HCT116 (cell line): ENCODE data around the gene CDK4. TPM values are rescaled to one million over a fixed set of nuclear protein-coding genes. Genes with fewer than 3 reads are reported as not detected.
"Not testable (repeated sequence)": the region's sequence is repeated elsewhere in the genome, so short reads cannot be mapped to it uniquely, and the experiment has no call there.

Experiments
- ATAC-seq: fragments of 200-7000 bp; cut with Tn5 transposase; 2 replicates; pipeline ENCODE4 v1.9.1; 2020; ENCODE audit warnings: mild to moderate bottlenecking, moderate library complexity
- BruUV-seq: library from RNA; stranded (reverse); fragments of 400-500 nt; replicated peaks from 2 replicates; lab custom pipeline; 2021; lab: Mats Ljungman, UMichigan
- CTCF ChIA-PET: fragments of 300-600 bp; sonication (Branson Sonifier 250); formaldehyde crosslinking; loops from one replicate; lab custom pipeline; 2021; ENCODE audit warnings: antibody characterized with exemption; lab: Charles Lee
- POLR2A ChIA-PET: fragments of 300-600, 350-600 bp; sonication (Branson Sonifier 250); formaldehyde crosslinking; loops from one replicate; lab custom pipeline; 2021; ENCODE audit warnings: antibody characterized with exemption; lab: Charles Lee
- RAD21 ChIA-PET, 2 experiments: fragments of 300-600 bp; sonication (Branson Sonifier 250); formaldehyde crosslinking; loops; one replicate each; lab custom pipeline; 2023; ENCODE audit warnings: low total read pairs in 2 of 2; ENCODE audit not compliant: uncharacterized antibody in 2 of 2, unreplicated experiment in 2 of 2, low non-redundant PET in 1 of 2; lab: Charles Lee
- DNase-seq: peaks from one replicate; pipeline ENCODE4 v3.0.0-alpha.2; 2010; ENCODE audit warnings: low read depth, low spot score
- H2AFZ ChIP-seq: fragments of 200-600 bp; shearing (Covaris generic), sonication (generic); 2 replicates; pipeline ENCODE4 v1.6.1; 2017; ENCODE audit warnings: low read depth, mixed run types, mixed read lengths, antibody characterized with exemption, low read length; ENCODE audit not compliant: poor library complexity, severe bottlenecking
- H3K27ac ChIP-seq: 2 replicates; pipeline ENCODE4 v1.5.1; 2012; ENCODE audit warnings: low read depth, low read length
- H3K27me3 ChIP-seq: fragments of 200-600 bp; sonication (generic); 2 replicates; pipeline ENCODE4 v1.6.1; 2016; ENCODE audit warnings: mixed run types, low read length, mixed read lengths; ENCODE audit not compliant: insufficient read depth
- H3K36me3 ChIP-seq, 2 experiments: fragments of 200-500 bp in 1 of 2; fragments of 200-600 bp in 1 of 2; sonication (Bioruptor generic) in 1 of 2; sonication (generic) in 1 of 2; 2 replicates each; pipeline versions ENCODE4 v1.5.1 to v1.6.1; 2014 to 2016; ENCODE audit warnings: low read length in 2 of 2, inconsistent platforms in 1 of 2, mixed read lengths in 1 of 2, mixed run types in 1 of 2; ENCODE audit not compliant: insufficient read depth in 2 of 2, control insufficient read depth in 1 of 2
- H3K4me1 ChIP-seq, 2 experiments: fragments of 200-600 bp in 1 of 2; sonication (generic) in 1 of 2; 2 replicates each; pipeline versions ENCODE4 v1.5.1 to v1.6.1; 2012 to 2017; ENCODE audit warnings: low read length in 2 of 2, inconsistent platforms in 1 of 2, mild to moderate bottlenecking in 1 of 2, mixed read lengths in 1 of 2, mixed run types in 1 of 2, moderate library complexity in 1 of 2; ENCODE audit not compliant: insufficient read depth in 2 of 2, control insufficient read depth in 1 of 2
- H3K4me2 ChIP-seq: fragments of 200-600 bp; sonication (generic); 2 replicates; pipeline ENCODE4 v1.6.1; 2017; ENCODE audit warnings: mixed run types, low read length, mixed read lengths
- H3K4me3 ChIP-seq, 2 experiments: fragments of 200-600 bp in 1 of 2; sonication (generic) in 1 of 2; replicated peaks in 1 of 2; 2 replicates each; pipeline ENCODE4 v1.5.1; 2011 to 2016; ENCODE audit warnings: low read length in 2 of 2, control low read depth in 1 of 2, low read depth in 1 of 2, mild to moderate bottlenecking in 1 of 2, mixed read lengths in 1 of 2, mixed run types in 1 of 2
- H3K79me2 ChIP-seq: fragments of 200-600 bp; sonication (generic); 2 replicates; pipeline ENCODE4 v1.6.1; 2017; ENCODE audit warnings: mild to moderate bottlenecking, mixed run types, low read length, moderate library complexity, mixed read lengths; ENCODE audit not compliant: insufficient read depth
- H3K9ac ChIP-seq: fragments of 200-600 bp; sonication (generic); 2 replicates; pipeline ENCODE4 v1.6.1; 2016; ENCODE audit warnings: low read length, mixed read lengths
- H3K9me2 ChIP-seq: fragments of 200-600 bp; sonication (generic), shearing (Covaris generic); 2 replicates; pipeline ENCODE4 v1.6.1; 2017; ENCODE audit warnings: mixed run types, mild to moderate bottlenecking, moderate library complexity; ENCODE audit not compliant: insufficient read depth
- H3K9me3 ChIP-seq, 2 experiments: fragments of 200-500 bp in 1 of 2; fragments of 200-600 bp in 1 of 2; sonication (Bioruptor generic) in 1 of 2; sonication (generic) in 1 of 2; 2 replicates each; pipeline ENCODE4 v1.6.1; 2014 to 2017; ENCODE audit warnings: low read length in 2 of 2, mixed read lengths in 2 of 2, inconsistent platforms in 1 of 2, low read depth in 1 of 2, mild to moderate bottlenecking in 1 of 2, mixed run types in 1 of 2, moderate library complexity in 1 of 2; ENCODE audit not compliant: control insufficient read depth in 1 of 2, insufficient read depth in 1 of 2
- H4K20me1 ChIP-seq: fragments of 200-600 bp; sonication (generic), shearing (Covaris generic); 2 replicates; pipeline ENCODE4 v1.6.1; 2017; ENCODE audit warnings: mixed run types, mild to moderate bottlenecking, moderate library complexity; ENCODE audit not compliant: insufficient read depth
- CBX3 ChIP-seq: IDR thresholded peaks from 2 replicates; pipeline ENCODE4 v1.6.1; 2012; ENCODE audit warnings: low read depth
- EZH2phosphoT487 ChIP-seq: fragments of 200-600 bp; IDR thresholded peaks from 2 replicates; pipeline ENCODE4 v1.6.1; 2018; ENCODE audit warnings: antibody characterized with exemption, borderline replicate concordance
- POLR2A ChIP-seq: IDR thresholded peaks from 2 replicates; pipeline ENCODE4 v1.7.0; 2011; ENCODE audit warnings: borderline replicate concordance; ENCODE audit not compliant: insufficient read depth, insufficient read length; ENCODE audit errors: extremely low read depth
- SP1 ChIP-seq: IDR thresholded peaks from 2 replicates; pipeline ENCODE4 v1.6.1; 2012; ENCODE audit warnings: low read depth
- TCF7L2 ChIP-seq: IDR thresholded peaks from 2 replicates; pipeline ENCODE4 v1.7.0; 2011; ENCODE audit warnings: borderline replicate concordance, inconsistent platforms; ENCODE audit not compliant: insufficient read depth, insufficient read length; ENCODE audit errors: extremely low read depth
- ZFX ChIP-seq: fragments of 450-650 bp; IDR thresholded peaks from 2 replicates; pipeline ENCODE4 v1.6.1; 2017
- ZNF274 ChIP-seq: fragments of 200-500 bp; sonication (Bioruptor generic); IDR thresholded peaks from 2 replicates; pipeline ENCODE4 v1.6.1; 2014; ENCODE audit warnings: mild to moderate bottlenecking, low read depth, low read length, inconsistent platforms
- intact Hi-C: fragments of 100-400 bp; cut with micrococcal nuclease; formaldehyde crosslinking; loops from 2 replicates; pipeline ENCODE4 v1.10.0; 2022
- total RNA-seq: library from RNA; stranded (reverse); gene quantifications from one replicate; pipeline ENCODE4 v1.2.1, GENCODE V29; 2021; ENCODE audit not compliant: unreplicated experiment
- TF ChIP-seq, protein P1 (sequence below): IDR thresholded peaks from 2 replicates; pipeline ENCODE4 v1.6.1; 2011; ENCODE audit warnings: mild to moderate bottlenecking, low read length, moderate library complexity; ENCODE audit not compliant: insufficient replicate concordance; ENCODE audit errors: extremely low read depth

CDK4 gene
- total RNA-seq, 1 experiment from 2014 or later, result 206 TPM

DNA sequence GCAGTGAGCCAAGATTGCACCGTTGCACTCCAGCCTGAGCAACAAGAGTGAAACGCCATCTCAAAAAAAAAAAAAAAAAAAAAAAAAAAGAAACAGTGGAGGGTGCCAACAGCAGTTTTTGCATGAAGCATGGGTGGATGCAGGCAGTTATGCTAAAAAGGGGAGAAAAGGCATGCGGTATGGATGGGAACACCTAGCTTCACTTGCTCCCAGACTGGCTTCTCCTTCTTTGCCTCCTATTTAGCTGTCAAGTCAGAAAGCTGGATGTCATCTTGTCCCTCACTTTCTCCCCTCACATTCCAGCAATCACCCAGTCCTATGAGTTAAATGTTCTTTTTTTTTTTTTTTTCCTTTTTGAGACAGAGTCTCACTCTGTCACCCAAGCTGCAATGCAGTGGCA is 22.9 kb upstream of the CDK4 start:
- RAD21 ChIA-PET, result no interaction called here
- peaks cover 5 to 17% of the 10 kb centered on the region in 2 experiments; a peak in 3 of 4 replicates for H3K4me1 ChIP-seq
- intact Hi-C loops, result no loop called here
- POLR2A ChIA-PET, result no interaction called here
- no peak overlapping the region for H3K9ac ChIP-seq
- no peak overlapping the region for H3K4me2 ChIP-seq
- TF ChIP-seq CBX3, result no peak
- TF ChIP-seq, protein P1, sequence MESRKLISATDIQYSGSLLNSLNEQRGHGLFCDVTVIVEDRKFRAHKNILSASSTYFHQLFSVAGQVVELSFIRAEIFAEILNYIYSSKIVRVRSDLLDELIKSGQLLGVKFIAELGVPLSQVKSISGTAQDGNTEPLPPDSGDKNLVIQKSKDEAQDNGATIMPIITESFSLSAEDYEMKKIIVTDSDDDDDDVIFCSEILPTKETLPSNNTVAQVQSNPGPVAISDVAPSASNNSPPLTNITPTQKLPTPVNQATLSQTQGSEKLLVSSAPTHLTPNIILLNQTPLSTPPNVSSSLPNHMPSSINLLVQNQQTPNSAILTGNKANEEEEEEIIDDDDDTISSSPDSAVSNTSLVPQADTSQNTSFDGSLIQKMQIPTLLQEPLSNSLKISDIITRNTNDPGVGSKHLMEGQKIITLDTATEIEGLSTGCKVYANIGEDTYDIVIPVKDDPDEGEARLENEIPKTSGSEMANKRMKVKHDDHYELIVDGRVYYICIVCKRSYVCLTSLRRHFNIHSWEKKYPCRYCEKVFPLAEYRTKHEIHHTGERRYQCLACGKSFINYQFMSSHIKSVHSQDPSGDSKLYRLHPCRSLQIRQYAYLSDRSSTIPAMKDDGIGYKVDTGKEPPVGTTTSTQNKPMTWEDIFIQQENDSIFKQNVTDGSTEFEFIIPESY, result no peak
- no peak for TF ChIP-seq ZNF274
- TF ChIP-seq SP1, result no peak
- no peak for TF ChIP-seq POLR2A
- no peak for TF ChIP-seq TCF7L2
- TF ChIP-seq EZH2phosphoT487, result no peak
- no peak for TF ChIP-seq ZFX
- TF ChIP-seq, all 23 proteins: peak for 0
- Histone ChIP-seq H3K9me3 (no peaks in the 10 kb centered on the region), H3K27ac (no peak overlapping the region), H3K27me3 (no peaks in the 10 kb centered on the region), H3K79me2 (peaks cover 25% of the 10 kb centered on the region), H2AFZ (no peak overlapping the region), H3K9me2 (no peaks in the 10 kb centered on the region), H3K4me3 (no peak overlapping the region), H3K36me3 (peaks cover under 1 to 8% of the 10 kb centered on the region in 2 experiments; a peak in 2 of 4 replicates), H4K20me1 (no peaks in the 10 kb centered on the region)
- BruUV-seq, result no TSS peak
- ATAC-seq (no peak), DNase-seq (no peak)
- CTCF ChIA-PET, result interaction anchor here (0.7 to 1.2 kb wide), 2 partner anchors 28 to 116 kb away, joined by 3 to 4 read pairs; no protein-coding TSS in a partner anchor

GRCh38 chr12:57774634-57775033 is 22.5 kb upstream of the CDK4 start:
- intact Hi-C loops, POLR2A ChIA-PET, ATAC-seq: not testable (repeated sequence)

More at GRCh38 chr12:57774634-57775033, 22.5 kb upstream of the CDK4 start:
- DNase-seq, H4K20me1 ChIP-seq, H2AFZ ChIP-seq, H3K9me2 ChIP-seq, H3K4me3 ChIP-seq, H3K27ac ChIP-seq, H3K9me3 ChIP-seq, BruUV-seq, H3K9ac ChIP-seq, H3K4me2 ChIP-seq, H3K27me3 ChIP-seq, RAD21 ChIA-PET: not testable (repeated sequence)
- H3K79me2 ChIP-seq, result peaks cover 25% of the 10 kb centered on the region
- peaks cover 2 to 12% of the 10 kb centered on the region in 2 experiments; a peak in 2 of 4 replicates for H3K36me3 ChIP-seq
- H3K4me1 ChIP-seq, result peaks cover 5 to 17% of the 10 kb centered on the region in 2 experiments; a peak in 3 of 4 replicates
- CTCF ChIA-PET, result interaction anchor here (1.2 kb wide), 1 partner anchor 28 kb away, joined by 3 read pairs; no protein-coding TSS in a partner anchor
